HepG2 (cell line): Measurements from ENCODE around the gene GLT1D1. TPM values are rescaled to one million over a fixed set of nuclear protein-coding genes. Genes with fewer than 3 reads are reported as not detected.

ENCODE experiments used
- CC2D1A ChIP-seq: sonication (generic); formaldehyde crosslinking; IDR thresholded peaks from 2 replicates; pipeline ENCODE4 v1.8.1; 2023; ENCODE audit warnings: mild to moderate bottlenecking, missing genetic modification reagents
- CENPT ChIP-seq: sonication (generic); formaldehyde crosslinking; IDR thresholded peaks from 2 replicates; pipeline ENCODE4 v1.8.0; 2022; ENCODE audit warnings: low read depth, mild to moderate bottlenecking, moderate library complexity, missing genetic modification reagents
- EP300 ChIP-seq, 3 experiments: sonication (generic) in 1 of 3; formaldehyde crosslinking in 1 of 3; IDR thresholded peaks; 2 replicates each; pipeline versions ENCODE4 v1.5.1 to v1.6.1; 2011 to 2020; ENCODE audit warnings: low read depth in 2 of 3, low read length in 2 of 3, borderline replicate concordance in 1 of 3, improper control_type of control experiment in 1 of 3, mild to moderate bottlenecking in 1 of 3, missing genetic modification reagents in 1 of 3, moderate library complexity in 1 of 3
- MATR3 ChIP-seq: sonication (generic); formaldehyde crosslinking; IDR thresholded peaks from 2 replicates; pipeline ENCODE4 v1.4.0; 2020; ENCODE audit warnings: missing genetic modification reagents
- MIXL1 ChIP-seq: IDR thresholded peaks from 2 replicates; pipeline ENCODE4 v1.6.1; 2016
- PAX8 ChIP-seq: sonication (generic); formaldehyde crosslinking; IDR thresholded peaks from 2 replicates; pipeline ENCODE4 v1.8.0; 2022; ENCODE audit warnings: mild to moderate bottlenecking, missing genetic modification reagents, borderline replicate concordance
- RORA ChIP-seq: sonication (generic); formaldehyde crosslinking; IDR thresholded peaks from 2 replicates; pipeline ENCODE4 v1.5.0; 2020; ENCODE audit warnings: mild to moderate bottlenecking, missing genetic modification reagents, moderate library complexity
- STAT5B ChIP-seq: sonication (generic); formaldehyde crosslinking; IDR thresholded peaks from 2 replicates; pipeline ENCODE4 v1.4.0; 2020; ENCODE audit warnings: missing genetic modification reagents
- TGIF2 ChIP-seq: IDR thresholded peaks from 2 replicates; pipeline ENCODE4 v1.6.1; 2016; ENCODE audit warnings: control low read depth, missing compliant biosample characterization
- WIZ ChIP-seq: sonication (generic); formaldehyde crosslinking; IDR thresholded peaks from 2 replicates; pipeline ENCODE4 v1.5.1; 2020; ENCODE audit warnings: mild to moderate bottlenecking, missing genetic modification reagents
- YEATS4 ChIP-seq: sonication (generic); formaldehyde crosslinking; IDR thresholded peaks from 2 replicates; pipeline ENCODE4 v1.4.0; 2020; ENCODE audit warnings: missing genetic modification reagents, borderline replicate concordance
- ZFP90 ChIP-seq: sonication (generic); formaldehyde crosslinking; IDR thresholded peaks from 2 replicates; pipeline ENCODE4 v1.8.0; 2022; ENCODE audit warnings: missing genetic modification reagents, mild to moderate bottlenecking, inconsistent platforms, borderline replicate concordance
- ZNF17 ChIP-seq: sonication (generic); formaldehyde crosslinking; IDR thresholded peaks from 2 replicates; pipeline ENCODE4 v1.5.0; 2020; ENCODE audit warnings: mild to moderate bottlenecking, missing genetic modification reagents
- ZNF430 ChIP-seq: sonication (generic); formaldehyde crosslinking; IDR thresholded peaks from 2 replicates; pipeline ENCODE4 v1.9.0; 2021; ENCODE audit warnings: mild to moderate bottlenecking, missing genetic modification reagents
- ZNF674 ChIP-seq: sonication (generic); formaldehyde crosslinking; IDR thresholded peaks from 2 replicates; pipeline ENCODE4 v1.5.0; 2020; ENCODE audit warnings: low read depth, mild to moderate bottlenecking, missing genetic modification reagents
- ZZZ3 ChIP-seq: sonication (generic); formaldehyde crosslinking; IDR thresholded peaks from 2 replicates; pipeline ENCODE4 v1.4.0; 2020; ENCODE audit warnings: missing genetic modification reagents, mild to moderate bottlenecking, borderline replicate concordance
- polyA plus RNA-seq, 8 experiments: library from polyadenylated mRNA; depleted of rRNA in 3 of 8; stranded (reverse) in 7 of 8; unstranded in 1 of 8; fragments of >200 nt; fragmentation: Illumina TruSeq in 4 of 8; extraction: Trizol in 4 of 8; gene quantifications; 2 replicates each; pipeline versions ENCODE4 v1.2.1 to v1.2.3, GENCODE V29; 2011 to 2016; ENCODE audit warnings: low read depth in 4 of 8, missing spikeins in 1 of 8, mixed read lengths in 1 of 8; ENCODE audit not compliant: insufficient read depth in 1 of 8
- total RNA-seq, 5 experiments: library from RNA; depleted of rRNA; stranded (reverse); fragments of >200 nt; fragmentation: Illumina TruSeq; extraction: Trizol; gene quantifications; 2 replicates each; pipeline ENCODE4 v1.2.3, GENCODE V29; 2016; ENCODE audit warnings: low read depth in 1 of 5
- TF ChIP-seq, protein P1 (sequence below): sonication (generic); formaldehyde crosslinking; IDR thresholded peaks from 2 replicates; pipeline ENCODE4 v1.4.0; 2020; ENCODE audit warnings: low read depth, mild to moderate bottlenecking, missing genetic modification reagents
- TF ChIP-seq, protein P2 (sequence below): sonication (generic); formaldehyde crosslinking; IDR thresholded peaks from 2 replicates; pipeline ENCODE4 v1.5.0; 2020; ENCODE audit warnings: mild to moderate bottlenecking, missing genetic modification reagents
- TF ChIP-seq, protein P3 (sequence below): sonication (generic); formaldehyde crosslinking; IDR thresholded peaks from 2 replicates; pipeline ENCODE4 v1.4.0; 2020; ENCODE audit warnings: missing genetic modification reagents
- TF ChIP-seq, protein P4 (sequence below): IDR thresholded peaks from 2 replicates; pipeline ENCODE4 v1.6.1; 2018; ENCODE audit warnings: missing genetic modification reagents, mild to moderate bottlenecking, missing compliant biosample characterization

Gene GLT1D1
- total and polyA plus RNA-seq, 2 of the 13 experiments (the other 11 are each of a cell fraction or from before 2014, with no cell fraction given): 0.09 to 0.17 TPM

DNA sequence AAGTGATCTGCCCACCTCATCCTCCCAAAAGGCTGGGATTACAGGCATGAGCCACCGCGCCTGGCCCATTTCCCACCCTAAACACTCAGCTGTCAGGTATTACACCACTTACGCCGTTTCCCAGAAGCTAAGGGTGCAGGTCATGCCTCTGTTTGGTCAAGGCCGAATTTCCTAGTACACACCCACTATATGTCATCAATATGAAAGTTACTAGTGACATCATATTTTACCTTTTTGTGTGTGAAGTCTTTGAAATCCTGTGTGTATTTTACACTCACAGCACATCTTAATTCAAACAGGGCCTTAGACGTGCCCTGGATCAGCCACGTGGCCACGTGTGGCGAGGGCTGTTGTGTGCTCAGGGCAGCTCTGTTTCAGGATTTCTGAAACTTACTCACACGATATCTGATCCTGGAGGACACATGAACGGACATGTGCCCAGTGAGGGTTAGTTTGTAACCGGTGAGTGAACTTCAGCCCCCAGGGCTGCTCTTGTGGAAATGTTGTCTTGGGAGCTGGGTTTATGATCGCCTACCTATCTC is 51.8 kb downstream of the GLT1D1 start (continued):
- TF ChIP-seq ZNF674 (no peak), PAX8 (no peak), ZNF17 (CRISPR knock-in tag) (no peak), CC2D1A (CRISPR knock-in tag) (no peak), CENPT (CRISPR knock-in tag) (no peak), TGIF2 (CRISPR knock-in tag) (no peak), RORA (CRISPR knock-in tag) (no peak), ZFP90 (CRISPR knock-in tag) (no peak), YEATS4 (peak; percentile 57; the same call in 1 of the 2 replicates), MIXL1 (CRISPR knock-in tag) (peak; percentile 62; the same call in 1 of the 2 replicates), ZNF430 (CRISPR knock-in tag) (no peak), MATR3 (CRISPR knock-in tag) (no peak), ZZZ3 (CRISPR knock-in tag) (0 out of 2 replicates have a peak, but pooled peaks have one; percentile 57), WIZ (0 out of 2 replicates have a peak, but pooled peaks have one; percentile 15), STAT5B (CRISPR knock-in tag) (no peak), EP300 (IDR thresholded peaks at IDR 0.05; ENCODE audit: low read depth in 2 of 2, low read length in 2 of 2) (no peak; a peak in 1 of 4 replicates), EP300 (CRISPR knock-in tag; IDR thresholded peaks at IDR 0.05; ENCODE audit: borderline replicate concordance) (no peak)
- TF ChIP-seq, protein P1, sequence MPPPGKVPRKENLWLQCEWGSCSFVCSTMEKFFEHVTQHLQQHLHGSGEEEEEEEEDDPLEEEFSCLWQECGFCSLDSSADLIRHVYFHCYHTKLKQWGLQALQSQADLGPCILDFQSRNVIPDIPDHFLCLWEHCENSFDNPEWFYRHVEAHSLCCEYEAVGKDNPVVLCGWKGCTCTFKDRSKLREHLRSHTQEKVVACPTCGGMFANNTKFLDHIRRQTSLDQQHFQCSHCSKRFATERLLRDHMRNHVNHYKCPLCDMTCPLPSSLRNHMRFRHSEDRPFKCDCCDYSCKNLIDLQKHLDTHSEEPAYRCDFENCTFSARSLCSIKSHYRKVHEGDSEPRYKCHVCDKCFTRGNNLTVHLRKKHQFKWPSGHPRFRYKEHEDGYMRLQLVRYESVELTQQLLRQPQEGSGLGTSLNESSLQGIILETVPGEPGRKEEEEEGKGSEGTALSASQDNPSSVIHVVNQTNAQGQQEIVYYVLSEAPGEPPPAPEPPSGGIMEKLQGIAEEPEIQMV: peak; percentile 58; the same call in 1 of the 2 replicates
- TF ChIP-seq, protein P2, sequence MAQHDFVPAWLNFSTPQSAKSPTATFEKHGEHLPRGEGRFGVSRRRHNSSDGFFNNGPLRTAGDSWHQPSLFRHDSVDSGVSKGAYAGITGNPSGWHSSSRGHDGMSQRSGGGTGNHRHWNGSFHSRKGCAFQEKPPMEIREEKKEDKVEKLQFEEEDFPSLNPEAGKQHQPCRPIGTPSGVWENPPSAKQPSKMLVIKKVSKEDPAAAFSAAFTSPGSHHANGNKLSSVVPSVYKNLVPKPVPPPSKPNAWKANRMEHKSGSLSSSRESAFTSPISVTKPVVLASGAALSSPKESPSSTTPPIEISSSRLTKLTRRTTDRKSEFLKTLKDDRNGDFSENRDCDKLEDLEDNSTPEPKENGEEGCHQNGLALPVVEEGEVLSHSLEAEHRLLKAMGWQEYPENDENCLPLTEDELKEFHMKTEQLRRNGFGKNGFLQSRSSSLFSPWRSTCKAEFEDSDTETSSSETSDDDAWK (CRISPR knock-in tag): no peak
- TF ChIP-seq, protein P3, sequence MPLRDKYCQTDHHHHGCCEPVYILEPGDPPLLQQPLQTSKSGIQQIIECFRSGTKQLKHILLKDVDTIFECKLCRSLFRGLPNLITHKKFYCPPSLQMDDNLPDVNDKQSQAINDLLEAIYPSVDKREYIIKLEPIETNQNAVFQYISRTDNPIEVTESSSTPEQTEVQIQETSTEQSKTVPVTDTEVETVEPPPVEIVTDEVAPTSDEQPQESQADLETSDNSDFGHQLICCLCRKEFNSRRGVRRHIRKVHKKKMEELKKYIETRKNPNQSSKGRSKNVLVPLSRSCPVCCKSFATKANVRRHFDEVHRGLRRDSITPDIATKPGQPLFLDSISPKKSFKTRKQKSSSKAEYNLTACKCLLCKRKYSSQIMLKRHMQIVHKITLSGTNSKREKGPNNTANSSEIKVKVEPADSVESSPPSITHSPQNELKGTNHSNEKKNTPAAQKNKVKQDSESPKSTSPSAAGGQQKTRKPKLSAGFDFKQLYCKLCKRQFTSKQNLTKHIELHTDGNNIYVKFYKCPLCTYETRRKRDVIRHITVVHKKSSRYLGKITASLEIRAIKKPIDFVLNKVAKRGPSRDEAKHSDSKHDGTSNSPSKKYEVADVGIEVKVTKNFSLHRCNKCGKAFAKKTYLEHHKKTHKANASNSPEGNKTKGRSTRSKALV: 0 out of 2 replicates have a peak, but pooled peaks have one; percentile 79
- TF ChIP-seq, protein P4, sequence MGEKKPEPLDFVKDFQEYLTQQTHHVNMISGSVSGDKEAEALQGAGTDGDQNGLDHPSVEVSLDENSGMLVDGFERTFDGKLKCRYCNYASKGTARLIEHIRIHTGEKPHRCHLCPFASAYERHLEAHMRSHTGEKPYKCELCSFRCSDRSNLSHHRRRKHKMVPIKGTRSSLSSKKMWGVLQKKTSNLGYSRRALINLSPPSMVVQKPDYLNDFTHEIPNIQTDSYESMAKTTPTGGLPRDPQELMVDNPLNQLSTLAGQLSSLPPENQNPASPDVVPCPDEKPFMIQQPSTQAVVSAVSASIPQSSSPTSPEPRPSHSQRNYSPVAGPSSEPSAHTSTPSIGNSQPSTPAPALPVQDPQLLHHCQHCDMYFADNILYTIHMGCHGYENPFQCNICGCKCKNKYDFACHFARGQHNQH (CRISPR knock-in tag): no peak; the same call in 1 of the 2 replicates
